ENCODE results near the gene MSLN.

Gene MSLN

DNA sequence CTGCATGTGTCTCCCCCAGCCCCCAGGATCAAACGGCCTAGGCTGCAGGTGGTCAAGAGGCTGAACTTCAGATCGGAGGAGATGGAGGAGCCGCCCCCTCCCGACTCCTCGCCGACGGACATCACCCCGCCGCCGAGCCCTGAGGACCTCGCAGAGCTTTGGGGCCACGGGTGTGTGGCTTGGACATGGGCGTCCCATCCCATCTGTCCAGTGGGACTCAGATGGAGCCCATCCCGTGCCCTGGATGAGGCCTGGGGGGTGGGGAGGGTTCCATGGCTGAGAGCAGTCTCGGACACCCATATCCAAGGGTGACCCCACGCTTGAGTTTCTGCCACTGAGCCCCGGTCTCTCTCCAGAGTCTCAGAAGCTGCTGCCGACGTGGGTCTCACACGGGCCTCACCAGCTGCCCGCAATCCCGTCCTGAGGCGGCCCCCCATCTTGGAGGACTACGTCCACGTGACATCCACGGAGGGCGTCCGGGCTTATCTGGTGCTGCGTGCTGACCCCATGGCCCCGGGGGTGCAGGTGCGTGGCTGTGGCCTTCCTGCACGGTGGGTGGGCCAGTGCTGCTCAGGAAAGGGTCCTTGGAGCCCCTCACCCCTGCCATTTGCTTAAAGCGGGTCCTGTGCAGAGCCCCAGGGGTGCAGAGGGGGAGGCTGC, 28.8 kb downstream of the MSLN start:
- DNase-seq (ENCODE audit: low spot score) (no peak), FAIRE-seq (no peak)

DNA sequence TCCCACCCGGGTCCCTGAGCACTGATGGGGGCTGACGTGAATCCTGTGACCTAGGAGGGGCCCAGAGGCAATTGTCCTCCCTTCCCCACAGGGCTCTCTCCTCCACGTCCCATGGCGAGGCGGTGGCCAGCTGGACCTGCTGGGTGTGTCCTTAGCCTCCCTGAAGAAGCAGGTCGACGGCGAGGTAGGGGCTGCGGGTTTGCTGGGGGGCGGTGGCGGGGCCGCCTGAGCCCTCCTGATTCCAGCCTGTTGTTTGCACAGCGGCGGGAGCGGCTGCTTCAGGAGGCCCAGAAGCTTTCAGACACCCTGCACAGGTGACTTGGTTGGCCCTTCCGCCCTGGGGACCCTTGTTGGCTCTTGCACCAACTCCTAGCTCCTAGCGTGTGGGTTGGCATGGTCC, 29.6 kb downstream of the MSLN start:
- no peak for FAIRE-seq
- no peak for DNase-seq (ENCODE audit: low spot score)

DNA sequence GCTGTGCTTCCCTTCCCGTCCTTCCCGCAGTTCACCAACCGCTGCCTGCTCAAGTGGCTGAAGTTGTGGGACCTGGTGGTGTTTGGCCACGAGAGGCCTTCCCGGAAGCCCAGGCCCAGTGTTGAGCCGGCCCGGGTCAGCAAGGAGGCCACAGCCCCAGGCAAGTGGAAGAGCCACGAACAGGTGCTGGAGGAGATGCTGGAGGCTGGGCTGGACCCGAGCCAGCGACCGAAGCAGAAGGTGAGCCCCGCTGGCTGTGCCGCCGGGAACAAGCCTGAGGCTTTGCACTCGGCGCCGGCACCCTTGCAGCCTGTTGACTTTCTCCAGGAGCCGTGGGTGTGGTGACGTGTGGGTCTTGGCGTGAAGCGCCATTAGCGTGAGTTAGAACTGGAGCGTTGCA, 30.6 kb downstream of the MSLN start:
- FAIRE-seq, result no peak
- DNase-seq (ENCODE audit: low spot score), result no peak

DNA sequence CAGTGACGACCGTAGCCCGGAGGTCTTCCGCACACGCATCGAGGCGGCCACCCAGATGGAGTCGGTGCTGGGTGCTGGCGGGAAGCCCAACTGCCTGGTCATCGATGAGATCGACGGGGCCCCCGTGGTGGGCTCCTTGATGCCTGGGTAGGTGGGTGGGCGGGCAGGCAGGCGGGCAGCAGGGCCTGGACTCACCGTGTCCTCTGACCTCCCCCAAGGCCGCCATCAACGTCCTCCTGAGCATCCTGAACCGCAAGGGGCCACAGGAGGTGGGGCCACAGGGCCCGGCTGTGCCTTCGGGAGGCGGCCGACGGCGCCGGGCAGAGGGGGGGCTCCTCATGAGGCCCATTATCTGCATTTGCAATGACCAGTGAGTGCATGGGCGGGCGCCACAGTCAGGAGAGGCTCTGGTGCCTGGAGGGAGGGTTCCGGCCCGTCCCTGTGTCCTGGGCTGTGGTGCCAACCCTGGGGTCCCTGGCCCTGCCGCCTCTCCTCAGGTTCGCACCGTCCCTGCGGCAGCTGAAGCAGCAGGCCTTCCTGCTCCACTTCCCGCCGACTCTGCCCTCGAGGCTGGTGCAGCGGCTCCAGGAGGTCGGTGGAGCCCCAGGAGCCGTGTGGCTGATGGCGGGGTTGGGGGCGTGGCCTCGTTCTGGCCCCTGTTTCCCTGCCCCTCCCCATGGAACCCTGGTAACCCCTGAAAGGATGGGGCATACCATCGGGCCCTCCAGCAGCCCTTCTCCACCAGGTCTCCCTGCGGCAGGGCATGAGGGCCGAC, 31.9 kb downstream of the MSLN start:
- FAIRE-seq, result no peak

DNA sequence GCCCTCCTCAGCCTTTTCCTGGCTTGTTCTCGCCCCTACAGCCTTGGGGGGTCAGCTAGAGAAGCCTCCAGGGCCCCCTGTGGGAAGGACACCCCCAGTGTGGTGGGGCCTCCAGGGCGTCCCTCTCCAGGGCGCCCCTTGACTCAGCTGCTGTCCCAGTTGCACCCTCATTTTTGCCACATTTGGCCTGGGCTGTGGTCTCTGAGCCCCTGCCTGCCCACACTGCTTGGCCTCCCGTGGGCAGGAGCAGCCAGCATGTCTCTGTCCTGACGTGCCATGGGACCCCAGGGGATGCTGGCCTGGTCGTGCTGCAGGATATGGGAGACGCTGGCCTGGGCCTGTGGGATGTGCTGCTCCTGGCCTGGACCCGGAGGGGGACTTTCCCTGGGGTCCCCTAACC, 32.9 kb downstream of the MSLN start:
- FAIRE-seq (no peak), DNase-seq (ENCODE audit: low spot score) (no peak)

More for the DNA sequence above, 31.9 kb downstream of the MSLN start:
- DNase-seq (ENCODE audit: low spot score), result no peak

DNA sequence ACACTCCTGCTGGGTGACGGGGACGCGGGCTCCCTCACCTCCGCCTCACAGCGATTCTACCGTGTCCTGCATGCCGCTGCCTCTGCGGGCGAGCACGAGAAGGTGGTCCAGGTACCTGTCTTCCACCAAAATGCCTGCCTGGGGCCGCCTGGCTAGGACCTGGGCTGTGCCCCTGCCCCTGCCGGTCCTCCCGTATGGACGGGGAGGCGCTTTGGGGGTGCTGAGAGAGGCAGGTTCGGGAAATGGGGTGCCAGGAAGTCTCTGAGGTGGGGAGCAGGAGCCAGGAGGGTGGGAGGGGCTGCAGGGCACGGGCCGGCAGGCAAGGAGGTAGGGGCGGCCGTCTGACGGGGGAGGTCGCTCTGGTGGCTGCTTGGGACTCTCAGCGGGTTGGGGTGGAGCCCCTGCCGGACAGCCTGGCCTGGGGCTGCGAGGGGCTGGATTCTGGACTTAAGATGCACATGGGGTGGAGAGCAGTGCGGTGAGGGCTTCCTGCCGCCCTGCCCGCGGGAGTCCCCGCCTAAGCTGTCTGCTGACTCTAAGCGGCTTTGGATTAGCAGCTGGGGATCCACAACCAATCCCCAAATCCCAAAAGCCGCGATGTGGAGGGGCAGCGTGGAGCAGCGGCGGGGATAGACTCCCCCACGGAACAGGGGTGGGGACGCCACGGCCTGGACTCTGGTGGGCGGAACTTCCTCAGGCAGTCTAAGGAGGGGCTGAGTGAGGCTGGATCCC, 33.7 kb downstream of the MSLN start:
- FAIRE-seq, result no peak
- DNase-seq (ENCODE audit: low spot score), result no peak

DNA sequence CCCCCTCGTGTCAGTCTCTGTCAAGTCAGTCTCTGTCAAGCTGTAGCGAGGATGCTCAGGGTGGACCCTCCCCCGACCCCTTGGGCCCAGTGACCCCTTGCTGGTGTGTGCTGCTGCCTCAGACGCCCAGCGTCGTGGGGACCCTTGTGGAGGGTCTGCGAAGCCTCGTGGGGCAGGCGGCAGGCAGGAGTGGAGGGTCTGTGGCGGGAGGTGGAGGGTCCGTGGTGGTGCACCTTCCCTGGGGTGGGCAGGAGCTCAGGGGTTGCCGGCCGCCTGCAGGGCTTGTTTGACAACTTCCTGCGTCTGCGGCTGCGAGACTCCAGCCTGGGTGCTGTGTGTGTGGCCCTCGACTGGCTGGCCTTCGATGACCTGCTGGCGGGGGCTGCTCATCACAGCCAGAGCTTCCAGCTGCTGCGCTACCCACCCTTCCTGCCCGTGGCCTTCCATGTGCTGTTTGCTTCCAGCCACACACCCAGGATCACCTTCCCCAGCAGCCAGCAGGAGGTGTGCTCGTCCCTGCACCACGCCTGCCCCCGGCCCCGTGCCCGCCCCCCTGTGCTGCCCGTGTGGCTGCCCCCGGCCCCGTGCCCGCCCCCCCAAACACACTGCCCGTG, 34.4 kb downstream of the MSLN start:
- DNase-seq (ENCODE audit: low spot score) (no peak), FAIRE-seq (no peak)

DNA sequence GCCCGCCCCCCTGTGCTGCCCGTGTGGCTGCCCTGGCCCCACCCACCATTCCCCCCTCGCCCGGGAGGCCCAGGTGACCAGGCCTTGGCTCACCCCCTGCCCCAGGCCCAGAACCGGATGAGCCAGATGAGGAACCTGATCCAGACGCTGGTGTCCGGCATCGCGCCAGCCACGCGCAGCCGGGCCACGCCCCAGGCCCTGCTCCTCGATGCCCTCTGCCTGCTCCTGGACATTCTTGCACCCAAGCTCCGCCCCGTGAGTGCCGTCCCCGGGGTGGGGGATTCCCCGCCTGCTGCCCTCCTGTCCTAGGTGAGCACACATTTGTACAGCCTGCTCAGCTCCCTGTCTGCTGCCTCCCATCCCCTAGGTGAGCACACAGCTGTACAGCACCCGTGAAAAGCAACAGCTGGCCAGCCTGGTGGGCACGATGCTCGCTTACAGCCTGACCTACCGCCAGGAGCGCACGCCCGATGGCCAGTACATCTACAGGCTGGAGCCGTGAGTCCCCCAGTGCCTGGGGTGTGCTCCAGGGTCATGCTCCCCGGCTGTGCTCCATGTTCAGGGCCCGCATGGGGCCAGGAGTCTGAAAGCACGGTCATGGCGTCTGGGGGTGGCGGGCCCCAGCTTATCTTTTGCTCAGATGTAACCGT, 35.2 kb downstream of the MSLN start:
- no peak for FAIRE-seq
- DNase-seq (ENCODE audit: low spot score), result no peak

DNA sequence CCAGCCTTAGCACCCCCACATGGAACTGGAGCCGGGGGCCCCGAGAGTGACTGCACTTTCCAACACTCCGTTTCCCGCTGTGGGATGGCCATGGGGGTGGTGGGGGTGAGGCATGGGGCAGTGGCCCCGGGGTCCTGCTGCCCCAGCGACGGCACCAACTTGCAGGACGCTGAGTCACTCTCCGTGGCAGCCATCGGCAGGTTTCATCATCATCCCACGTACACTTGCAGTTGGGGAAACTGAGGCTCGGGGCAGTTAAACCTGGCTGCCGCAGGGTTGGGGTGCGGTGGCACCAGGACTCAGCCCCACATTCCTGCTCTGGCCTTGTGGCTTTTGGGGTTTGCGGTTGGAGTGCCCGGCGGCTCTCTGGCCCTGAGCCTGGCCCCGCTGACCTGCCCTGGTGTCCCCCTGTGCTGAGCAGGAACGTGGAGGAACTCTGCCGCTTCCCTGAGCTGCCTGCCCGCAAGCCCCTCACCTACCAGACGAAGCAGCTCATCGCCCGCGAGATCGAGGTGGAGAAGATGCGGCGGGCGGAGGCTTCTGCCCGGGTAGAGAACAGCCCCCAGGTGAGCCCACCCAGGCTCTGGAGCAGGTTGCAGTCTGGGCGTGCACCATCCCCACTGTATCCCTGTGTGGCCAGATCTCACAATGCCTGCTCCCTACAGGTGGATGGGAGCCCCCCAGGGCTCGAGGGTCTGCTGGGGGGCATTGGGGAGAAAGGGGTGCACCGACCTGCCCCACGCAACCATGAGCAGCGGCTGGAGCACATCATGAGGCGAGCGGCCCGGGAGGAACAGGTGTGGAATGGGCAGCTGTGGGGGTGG, 36.0 kb downstream of the MSLN start:
- no peak for DNase-seq (ENCODE audit: low spot score)
- FAIRE-seq, result no peak

DNA sequence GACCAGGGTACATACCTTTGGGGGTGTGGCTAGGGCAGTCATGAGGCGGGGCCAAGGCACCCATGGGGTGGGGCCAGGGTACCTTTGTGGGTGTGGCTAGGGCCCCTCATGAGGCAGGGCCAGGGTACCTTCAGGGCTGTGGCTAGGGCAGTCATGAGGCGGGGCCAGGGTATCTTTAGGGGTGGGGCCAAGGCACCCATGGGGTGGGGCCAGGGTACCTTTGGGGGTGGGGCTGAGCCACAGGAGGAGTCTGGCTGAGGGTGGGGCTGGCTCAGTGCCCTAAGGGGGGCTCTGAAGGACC, 36.5 kb downstream of the MSLN start:
- DNase-seq (ENCODE audit: low spot score) (no peak), FAIRE-seq (no peak)

DNA sequence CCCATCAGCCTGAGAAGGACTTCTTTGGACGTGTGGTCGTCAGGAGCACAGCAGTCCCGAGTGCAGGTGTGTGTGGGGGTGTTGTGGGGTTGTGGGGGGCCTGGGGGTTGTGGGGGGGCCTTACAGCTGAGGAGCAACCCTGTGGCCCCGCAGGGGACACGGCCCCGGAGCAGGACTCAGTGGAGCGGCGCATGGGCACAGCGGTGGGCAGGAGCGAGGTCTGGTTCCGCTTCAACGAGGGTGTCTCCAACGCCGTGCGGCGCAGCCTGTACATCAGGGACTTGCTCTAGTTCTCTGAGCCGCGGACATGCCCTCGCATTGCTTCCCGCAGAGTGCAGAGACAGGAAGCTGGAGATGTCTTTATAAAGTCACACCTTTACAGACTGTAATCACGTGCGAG, 37.2 kb downstream of the MSLN start:
- DNase-seq (ENCODE audit: low spot score) (no peak), FAIRE-seq (no peak)

DNA sequence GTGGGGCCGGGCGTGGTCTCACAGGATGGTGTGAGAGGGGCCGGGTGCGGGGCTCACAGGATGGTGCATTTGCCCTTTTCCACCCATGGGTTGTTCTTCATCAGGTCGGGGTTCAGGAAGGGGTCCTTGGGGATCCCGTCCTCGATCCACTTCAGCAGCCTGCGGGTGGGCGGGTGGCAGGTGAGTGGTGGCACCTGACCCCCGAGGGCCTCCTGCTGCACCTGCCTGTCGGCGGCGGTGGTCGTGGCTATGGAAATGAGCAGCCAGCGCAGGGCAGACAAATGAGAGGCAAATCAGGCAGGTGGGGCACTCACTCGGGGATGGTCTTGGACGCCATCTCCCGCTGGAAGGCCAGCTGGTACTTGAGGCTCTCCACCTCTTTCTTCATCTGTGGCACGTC, 38.1 kb downstream of the MSLN start:
- FAIRE-seq (no peak), DNase-seq (ENCODE audit: low spot score) (no peak)

DNA sequence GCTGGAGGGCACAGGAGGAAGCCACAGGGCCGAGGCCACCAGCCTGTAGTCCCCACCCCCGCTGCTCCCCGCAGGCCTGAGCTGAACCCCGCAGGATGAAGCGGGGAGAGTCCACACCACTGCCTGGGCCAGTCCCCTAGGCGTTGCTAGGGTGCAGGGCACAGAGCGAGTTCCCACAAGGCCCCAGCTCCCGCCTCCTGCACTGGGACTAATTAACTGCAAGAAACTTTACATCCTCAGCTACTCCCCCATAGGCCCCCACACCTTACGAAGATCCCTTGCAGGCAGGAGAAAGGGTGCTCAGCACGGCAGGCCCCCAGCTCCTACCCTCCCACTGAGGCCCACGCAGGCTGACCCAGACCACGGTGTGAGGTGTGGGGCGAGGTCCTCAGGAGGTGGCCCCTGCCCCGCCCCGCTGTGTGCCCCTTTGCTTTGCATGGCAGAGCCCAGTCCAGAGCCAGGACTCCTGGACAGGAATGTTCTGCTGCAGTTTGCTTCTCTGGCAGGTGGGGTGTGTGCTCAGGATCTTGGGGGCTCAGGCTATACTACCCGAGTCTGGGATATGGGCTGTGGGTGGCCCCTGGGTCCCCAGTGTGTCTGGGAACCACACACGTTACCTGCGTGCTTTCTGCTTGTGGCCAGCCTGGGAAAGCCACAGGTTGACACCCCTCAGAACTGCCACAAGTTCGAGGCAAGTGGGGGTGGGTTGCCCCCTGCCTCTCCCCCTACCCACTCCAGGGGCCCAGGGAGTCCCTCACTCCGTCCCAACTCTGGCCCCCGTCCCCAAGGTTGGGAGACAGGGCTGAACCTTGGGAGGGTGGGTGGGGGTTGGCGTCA, 38.8 kb downstream of the MSLN start:
- FAIRE-seq, result no peak

DNA sequence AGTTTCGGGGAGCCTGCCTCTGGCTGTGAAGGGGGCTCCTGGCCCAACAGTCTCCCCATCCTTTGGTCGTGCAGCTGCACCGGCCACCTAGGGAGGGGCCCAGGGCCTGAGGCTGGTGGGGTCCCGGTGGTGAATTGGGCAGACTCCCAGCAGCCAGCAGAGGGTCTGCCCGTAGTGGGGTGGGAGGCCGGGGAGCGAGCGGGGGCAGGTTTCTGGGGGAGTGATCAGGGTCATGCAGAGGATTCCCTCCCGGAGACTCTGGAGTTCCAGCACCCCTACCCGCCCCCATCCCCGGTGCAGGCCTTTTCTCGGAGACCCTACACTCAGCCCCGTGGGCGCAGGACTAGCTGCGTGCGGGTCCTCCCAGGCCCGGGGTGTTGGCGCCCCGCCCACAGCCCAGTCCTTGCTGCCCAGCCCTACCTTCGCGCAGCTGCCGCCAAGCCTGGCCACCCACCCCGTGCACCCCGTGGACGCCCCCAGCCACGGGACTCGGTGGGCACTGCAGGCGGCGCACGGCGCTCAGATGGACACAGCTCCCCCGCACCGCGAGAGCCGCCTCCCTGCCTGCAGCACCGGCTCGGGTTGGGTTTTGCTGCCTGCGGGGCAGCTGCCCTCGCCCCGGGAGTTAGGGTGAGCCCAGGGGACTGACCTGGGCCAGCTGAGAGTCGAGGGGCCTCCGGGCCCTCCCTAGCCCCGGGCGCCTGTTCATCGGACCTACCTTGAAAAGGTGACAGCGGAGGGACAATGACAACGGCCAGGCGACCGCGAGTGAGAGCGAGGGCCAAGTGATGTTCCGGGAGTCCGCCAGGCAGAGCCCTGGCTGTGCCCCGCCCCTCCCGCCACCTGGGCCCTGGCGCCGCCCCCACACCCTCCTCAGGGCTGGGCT, 39.7 kb downstream of the MSLN start, which contains the start of gene GNG13:
TSS of gene GNG13 (minus strand) at position 787 of the 886 bp plus-strand sequence. CDS start 1,657 bp downstream, outside the sequence.
- no peak for DNase-seq (ENCODE audit: low spot score)
- no peak for FAIRE-seq

More for the DNA sequence above, 38.8 kb downstream of the MSLN start:
- DNase-seq (ENCODE audit: low spot score), result no peak

DNA sequence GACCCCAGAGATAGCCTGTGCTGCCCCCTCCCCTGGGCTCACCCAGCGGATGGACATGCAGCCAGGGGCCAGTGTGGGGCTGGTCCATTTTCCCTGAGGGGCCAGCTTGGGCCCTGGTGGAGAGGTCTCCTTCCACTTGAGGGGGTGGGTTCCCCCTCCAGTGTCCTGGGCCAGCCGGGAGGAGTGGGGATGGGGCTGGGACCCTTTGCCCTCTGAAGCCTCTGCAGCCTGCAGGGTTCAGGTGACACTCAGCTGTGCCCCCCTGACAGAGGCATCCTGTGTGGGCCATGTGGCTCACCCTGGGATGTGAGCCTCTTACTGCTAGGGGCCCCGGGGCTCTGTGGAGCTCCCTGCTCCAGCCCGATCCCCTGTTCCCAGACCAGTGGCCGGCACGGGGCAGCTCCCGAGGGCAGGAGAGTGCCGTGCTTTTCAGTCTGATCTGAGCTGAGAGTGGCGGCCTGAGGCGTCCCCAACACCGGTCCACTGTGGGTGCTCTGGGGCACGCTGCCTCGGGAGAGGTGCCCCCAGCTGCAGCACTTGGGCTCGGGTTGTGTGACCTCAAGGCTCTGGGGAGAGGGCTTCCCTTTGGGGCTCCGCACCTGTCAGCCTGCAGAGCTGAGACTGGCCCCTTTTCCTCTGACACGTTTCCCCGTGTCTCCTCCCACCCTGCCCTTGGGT, 40.4 kb downstream of the MSLN start:
- DNase-seq (ENCODE audit: low spot score) (no peak), FAIRE-seq (no peak)

DNA sequence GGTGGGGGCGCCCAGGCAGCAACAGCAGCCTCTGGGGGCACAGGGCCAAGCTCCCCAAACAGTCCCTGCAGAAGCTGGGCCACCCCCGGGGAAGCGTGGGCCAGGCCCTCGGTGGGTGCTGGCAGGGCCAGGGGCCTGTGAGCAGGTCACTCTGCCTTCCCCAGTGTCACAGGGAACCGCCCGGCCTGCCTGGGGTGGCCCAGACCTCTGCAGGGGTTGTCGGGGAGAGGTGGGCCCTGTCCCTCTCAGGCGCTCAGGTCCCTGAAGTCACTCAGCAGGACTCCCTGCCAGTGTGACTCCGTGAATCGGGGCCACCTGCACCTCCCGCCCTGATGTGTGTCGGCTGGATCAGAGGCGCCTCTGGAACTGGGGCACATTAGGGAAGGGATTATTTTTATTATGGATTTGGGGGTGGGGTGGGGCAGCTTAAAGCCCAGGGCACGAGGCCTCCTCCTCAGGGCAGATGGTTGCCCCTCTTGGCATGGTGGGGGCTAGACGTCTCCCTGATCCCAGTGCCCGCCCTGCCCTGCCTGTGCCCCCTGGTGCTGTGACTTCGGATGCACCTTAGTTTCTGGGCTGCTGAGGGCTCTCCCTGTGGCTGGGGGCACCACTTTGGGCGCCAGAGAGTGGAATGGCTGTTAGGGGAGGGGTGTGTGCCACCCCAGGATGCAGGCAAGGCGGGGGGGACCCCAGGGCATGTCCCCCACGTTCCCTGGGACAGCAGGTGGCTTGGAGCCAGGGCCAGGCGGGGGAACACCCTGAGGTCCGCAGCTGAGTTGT, 41.2 kb downstream of the MSLN start:
- no peak for DNase-seq (ENCODE audit: low spot score)
- no peak for FAIRE-seq

DNA sequence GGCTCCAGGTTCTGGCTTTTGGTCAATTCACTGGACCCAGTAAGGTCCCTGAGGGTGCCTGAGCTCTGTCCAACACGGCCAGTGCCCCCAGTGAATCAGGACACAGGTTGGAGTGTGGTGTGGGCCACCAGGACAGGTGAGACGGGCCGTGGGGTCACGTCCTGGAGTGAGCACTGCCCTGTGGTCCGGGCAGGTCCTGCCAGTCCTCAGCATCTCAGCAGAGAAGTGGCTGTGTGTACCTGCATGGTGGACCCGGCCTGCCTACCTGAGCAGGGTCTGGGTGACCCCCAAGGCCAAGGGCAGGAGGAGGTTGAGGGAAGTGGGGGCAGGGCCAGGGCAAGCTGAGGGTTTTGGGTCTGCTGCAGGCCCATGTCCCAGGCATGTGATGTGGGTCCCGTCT, 41.9 kb downstream of the MSLN start:
- no peak for DNase-seq (ENCODE audit: low spot score)
- FAIRE-seq, result no peak

Data from RCC 7860 (cell line).